GM18526 (cell line): ENCODE data around the gene PALS2.

Experiments
- POLR2A ChIP-seq: IDR thresholded peaks from 3 replicates; pipeline ENCODE4 v1.6.1; 2011; ENCODE audit not compliant: insufficient read length; ENCODE audit errors: extremely low read depth

Gene PALS2

GRCh38 chr7:24609570-24609969 is 36.3 kb downstream of the PALS2 start:
- TF ChIP-seq POLR2A, result no peak

GRCh38 chr7:24611130-24611529 is 37.9 kb downstream of the PALS2 start:
- no peak for TF ChIP-seq POLR2A

- no peak for TF ChIP-seq POLR2A
Observed at GRCh38 chr7:24617957-24618616, 44.8 kb downstream of the PALS2 start.

GRCh38 chr7:24619978-24620377 is 46.7 kb downstream of the PALS2 start:
- TF ChIP-seq POLR2A, result no peak

GRCh38 chr7:24622646-24623182 is 49.5 kb downstream of the PALS2 start:
- TF ChIP-seq POLR2A, result no peak
